ENCODE results near the gene ATP6V0A4. TPM values are rescaled to one million over a fixed set of nuclear protein-coding genes. Genes with fewer than 3 reads are reported as not detected.
"Not testable (repeated sequence)": the region's sequence is repeated elsewhere in the genome, so short reads cannot be mapped to it uniquely, and the experiment has no call there.

ATP6V0A4 gene
- total RNA-seq, 2 experiments from 2014 or later: not detected

GRCh38 chr7:138731733-138732132 lies 66.3 kb downstream of the ATP6V0A4 start:
- POLR2A ChIA-PET; H3K9me3 Mint-ChIP-seq; H3K4me1 Mint-ChIP-seq; H3K27me3 Mint-ChIP-seq; DNase-seq; ATAC-seq (ENCODE audit: low read depth); H3K4me3 Mint-ChIP-seq; H3K27ac Mint-ChIP-seq; H3K36me3 Mint-ChIP-seq: not testable (repeated sequence)

- peaks cover 3% of the 10 kb centered on the region for H3K4me1 Mint-ChIP-seq
- DNase-seq (no peak), ATAC-seq (ENCODE audit: low read depth) (no peak)
- no peaks in the 10 kb centered on the region for H3K36me3 Mint-ChIP-seq
- no peak overlapping the region for H3K27ac Mint-ChIP-seq
- POLR2A ChIA-PET: no interaction called here
- H3K9me3 Mint-ChIP-seq: no peaks in the 10 kb centered on the region
- H3K27me3 Mint-ChIP-seq: no peaks in the 10 kb centered on the region
- H3K4me3 Mint-ChIP-seq: no peak overlapping the region
Measured at GRCh38 chr7:138729444-138729843, 68.6 kb downstream of the ATP6V0A4 start.

- Mint-ChIP-seq H3K36me3 (no peaks in the 10 kb centered on the region), H3K4me3 (no peak overlapping the region), H3K27me3 (no peaks in the 10 kb centered on the region), H3K4me1 (peaks cover 1% of the 10 kb centered on the region), H3K9me3 (no peaks in the 10 kb centered on the region), H3K27ac (no peak overlapping the region)
- ATAC-seq (ENCODE audit: low read depth): no peak
- POLR2A ChIA-PET: no interaction called here
- no peak for DNase-seq
Measured at GRCh38 chr7:138727336-138728099, 70.5 kb downstream of the ATP6V0A4 start.

GRCh38 chr7:138726288-138726687 lies 71.7 kb downstream of the ATP6V0A4 start:
- H3K27me3 Mint-ChIP-seq: no peaks in the 10 kb centered on the region
- H3K27ac Mint-ChIP-seq: no peak overlapping the region
- H3K4me1 Mint-ChIP-seq: peaks cover 1% of the 10 kb centered on the region
- POLR2A ChIA-PET: no interaction called here
- no peaks in the 10 kb centered on the region for H3K9me3 Mint-ChIP-seq
- no peak overlapping the region for H3K4me3 Mint-ChIP-seq
- DNase-seq (no peak), ATAC-seq (ENCODE audit: low read depth) (no peak)
- no peaks in the 10 kb centered on the region for H3K36me3 Mint-ChIP-seq

GRCh38 chr7:138720286-138720685 lies 77.7 kb downstream of the ATP6V0A4 start:
- POLR2A ChIA-PET: no interaction called here
- Mint-ChIP-seq H3K9me3 (no peaks in the 10 kb centered on the region), H3K27me3 (peaks cover 7% of the 10 kb centered on the region), H3K36me3 (no peaks in the 10 kb centered on the region), H3K4me1 (peaks cover 12% of the 10 kb centered on the region), H3K27ac (no peak overlapping the region), H3K4me3 (no peak overlapping the region)
- DNase-seq: no peak
- ATAC-seq (ENCODE audit: low read depth): no peak

GRCh38 chr7:138716889-138717288 lies 81.1 kb downstream of the ATP6V0A4 start:
- H3K36me3 Mint-ChIP-seq: no peaks in the 10 kb centered on the region
- H3K4me3 Mint-ChIP-seq: peak overlapping the region; percentile 46
- H3K27me3 Mint-ChIP-seq: peaks cover 7% of the 10 kb centered on the region
- H3K27ac Mint-ChIP-seq: no peak overlapping the region
- peaks cover 15% of the 10 kb centered on the region for H3K4me1 Mint-ChIP-seq
- DNase-seq (no peak), ATAC-seq (ENCODE audit: low read depth) (no peak)
- POLR2A ChIA-PET: no interaction called here
- no peaks in the 10 kb centered on the region for H3K9me3 Mint-ChIP-seq

GRCh38 chr7:138713191-138713590 lies 84.8 kb downstream of the ATP6V0A4 start:
- DNase-seq: no peak
- Mint-ChIP-seq H3K36me3 (no peaks in the 10 kb centered on the region), H3K27me3 (peaks cover 7% of the 10 kb centered on the region), H3K4me1 (peaks cover 14% of the 10 kb centered on the region), H3K9me3 (no peaks in the 10 kb centered on the region), H3K4me3 (no peak overlapping the region), H3K27ac (no peak overlapping the region)
- peak; percentile 71 for ATAC-seq (ENCODE audit: low read depth)
- POLR2A ChIA-PET: no interaction called here

- no peaks in the 10 kb centered on the region for H3K36me3 Mint-ChIP-seq
- H3K4me1 Mint-ChIP-seq: peaks cover 8% of the 10 kb centered on the region
- no peak overlapping the region for H3K4me3 Mint-ChIP-seq
- DNase-seq (no peak), ATAC-seq (ENCODE audit: low read depth) (no peak)
- H3K27ac Mint-ChIP-seq: no peak overlapping the region
- POLR2A ChIA-PET: no interaction called here
- peaks cover 7% of the 10 kb centered on the region for H3K27me3 Mint-ChIP-seq
- H3K9me3 Mint-ChIP-seq: no peaks in the 10 kb centered on the region
Measured at GRCh38 chr7:138712652-138713051, 85.3 kb downstream of the ATP6V0A4 start.

GRCh38 chr7:138710536-138711385 lies 87.2 kb downstream of the ATP6V0A4 start:
- POLR2A ChIA-PET: no interaction called here
- no peak overlapping the region for H3K27ac Mint-ChIP-seq
- ATAC-seq (ENCODE audit: low read depth): no peak
- DNase-seq: no peak
- H3K9me3 Mint-ChIP-seq: no peaks in the 10 kb centered on the region
- H3K27me3 Mint-ChIP-seq: no peaks in the 10 kb centered on the region
- no peak overlapping the region for H3K4me3 Mint-ChIP-seq
- no peaks in the 10 kb centered on the region for H3K36me3 Mint-ChIP-seq
- peaks cover 6% of the 10 kb centered on the region for H3K4me1 Mint-ChIP-seq

- Mint-ChIP-seq H3K27ac (no peak overlapping the region), H3K4me1 (no peaks in the 10 kb centered on the region), H3K27me3 (no peaks in the 10 kb centered on the region), H3K4me3 (no peak overlapping the region), H3K9me3 (no peaks in the 10 kb centered on the region), H3K36me3 (no peaks in the 10 kb centered on the region)
- no peak for DNase-seq
- POLR2A ChIA-PET: interaction anchor here (0.8 kb wide), 1 partner anchor 16 kb away, joined by 3 read pairs; no protein-coding TSS in a partner anchor
- ATAC-seq (ENCODE audit: low read depth): no peak
Measured at GRCh38 chr7:138705167-138705566, 92.8 kb downstream of the ATP6V0A4 start.

- POLR2A ChIA-PET: no interaction called here
- Mint-ChIP-seq H3K27me3 (peaks cover 10% of the 10 kb centered on the region), H3K4me1 (no peaks in the 10 kb centered on the region), H3K9me3 (no peaks in the 10 kb centered on the region), H3K4me3 (no peak overlapping the region), H3K27ac (no peak overlapping the region), H3K36me3 (no peaks in the 10 kb centered on the region)
- no peak for ATAC-seq (ENCODE audit: low read depth)
- DNase-seq: no peak
Measured at GRCh38 chr7:138701537-138701923, 96.5 kb downstream of the ATP6V0A4 start.

GRCh38 chr7:138700857-138701536 lies 97.0 kb downstream of the ATP6V0A4 start, which contains the start of gene SVOPL:
Gene SVOPL, minus strand, starts transcription at chr7:138701362. Its CDS starts 22,317 bp downstream, at chr7:138679045.
- H3K4me3 Mint-ChIP-seq: no peak within 1 kb of the TSS
- POLR2A ChIA-PET: no interaction called here
- H3K27me3 Mint-ChIP-seq: peaks cover 10% of the 10 kb centered on the region
- ATAC-seq (ENCODE audit: low read depth) (no peak), DNase-seq (no peak)
- no peak within 1 kb of the TSS for H3K27ac Mint-ChIP-seq
- H3K36me3 Mint-ChIP-seq: no peaks in the 10 kb centered on the region
- no peaks in the 10 kb centered on the region for H3K9me3 Mint-ChIP-seq
- no peaks in the 10 kb centered on the region for H3K4me1 Mint-ChIP-seq

- H3K9me3 Mint-ChIP-seq: no peaks in the 10 kb centered on the region
- no peak for ATAC-seq (ENCODE audit: low read depth)
- H3K36me3 Mint-ChIP-seq: no peaks in the 10 kb centered on the region
- no peak for DNase-seq
- H3K27ac Mint-ChIP-seq: no peak overlapping the region
- no peaks in the 10 kb centered on the region for H3K4me1 Mint-ChIP-seq
- POLR2A ChIA-PET: no interaction called here
- H3K4me3 Mint-ChIP-seq: no peak overlapping the region
- peaks cover 10% of the 10 kb centered on the region for H3K27me3 Mint-ChIP-seq
Measured at GRCh38 chr7:138699661-138700060, 98.3 kb downstream of the ATP6V0A4 start.
